Colonic mucosa (tissue), 4 donors: ENCODE results near the gene ZBTB17. TPM values are rescaled to one million over a fixed set of nuclear protein-coding genes. Genes with fewer than 3 reads are reported as not detected.
"Not testable (repeated sequence)": the region's sequence is repeated elsewhere in the genome, so short reads cannot be mapped to it uniquely, and the experiment has no call there.

ENCODE experiments used
- DNase-seq: peaks from one replicate; pipeline ENCODE4 v3.0.0-alpha.2; 2020
- H3K27ac ChIP-seq: fragments of 200-600 bp; one replicate; pipeline ENCODE4 v1.8.0; 2021
- H3K27me3 ChIP-seq: fragments of 200-600 bp; one replicate; pipeline ENCODE4 v1.8.0; 2021
- H3K36me3 ChIP-seq: fragments of 200-600 bp; one replicate; pipeline ENCODE4 v1.8.0; 2021
- H3K4me1 ChIP-seq: fragments of 200-600 bp; one replicate; pipeline ENCODE4 v1.8.0; 2021; ENCODE audit warnings: mild to moderate bottlenecking
- H3K4me3 ChIP-seq: fragments of 200-600 bp; one replicate; pipeline ENCODE4 v1.8.0; 2021
- H3K9ac ChIP-seq, 2 donors: one replicate each; pipeline ENCODE4 v1.7.0; 2013; ENCODE audit warnings: control low read depth in 2 of 2, low read depth in 2 of 2, low read length in 2 of 2
- H3K9me3 ChIP-seq: fragments of 200-600 bp; one replicate; pipeline ENCODE4 v1.8.0; 2021
- intact Hi-C: fragments of 100-400 bp; cut with DNase I; formaldehyde crosslinking; loops from one replicate; pipeline ENCODE4 v1.14.1; 2022
- total RNA-seq, 2 donors: library from RNA; stranded (reverse); fragmentation: NEBNext Ultra II Directional in 1 of 2; extraction: Animal tissue kit (Norgen Biotek cat#: 25700) in 1 of 2; gene quantifications; one replicate each; pipeline ENCODE4 v1.2.1, GENCODE V29; 2021
- TF ChIP-seq, protein P1 (sequence below): fragments of 200-600 bp; IDR thresholded peaks from one replicate; pipeline ENCODE4 v1.8.0; 2022; ENCODE audit warnings: antibody characterized with exemption, mild to moderate bottlenecking
- donor health status: healthy.
- donor health status: DM: no; HTN: no; CAD: no.
- donor health status: DM: no; HTN: no; CAD: no.

Gene ZBTB17
- total RNA-seq, 2 donors from 2014 or later, result 24.9 to 36.3 TPM

DNA sequence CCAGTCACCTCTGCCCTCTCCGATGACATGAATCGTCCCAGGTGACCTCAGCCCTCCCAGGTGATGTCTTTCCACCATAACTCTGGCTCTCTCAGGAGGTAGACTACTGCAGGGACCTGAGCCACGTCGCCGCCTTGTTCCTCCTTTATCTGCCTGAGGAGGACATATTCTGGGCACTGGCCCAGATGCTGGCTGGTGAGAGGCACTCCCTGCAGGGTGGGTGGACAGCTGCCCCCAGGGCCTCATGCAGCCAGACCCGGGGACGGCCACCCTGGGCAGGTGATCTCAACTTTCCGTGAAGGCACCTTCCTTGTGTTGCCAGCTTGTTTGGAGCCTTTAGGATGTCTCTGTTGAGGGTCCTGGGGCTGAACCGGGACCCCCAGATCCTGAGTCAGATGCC, 13.9 kb upstream of the ZBTB17 start:
- no peak for DNase-seq
- intact Hi-C loops, result loop anchor here (5.0 kb wide), 1 partner anchor 172 kb away; no protein-coding TSS in a partner anchor
- TF ChIP-seq, protein P1, sequence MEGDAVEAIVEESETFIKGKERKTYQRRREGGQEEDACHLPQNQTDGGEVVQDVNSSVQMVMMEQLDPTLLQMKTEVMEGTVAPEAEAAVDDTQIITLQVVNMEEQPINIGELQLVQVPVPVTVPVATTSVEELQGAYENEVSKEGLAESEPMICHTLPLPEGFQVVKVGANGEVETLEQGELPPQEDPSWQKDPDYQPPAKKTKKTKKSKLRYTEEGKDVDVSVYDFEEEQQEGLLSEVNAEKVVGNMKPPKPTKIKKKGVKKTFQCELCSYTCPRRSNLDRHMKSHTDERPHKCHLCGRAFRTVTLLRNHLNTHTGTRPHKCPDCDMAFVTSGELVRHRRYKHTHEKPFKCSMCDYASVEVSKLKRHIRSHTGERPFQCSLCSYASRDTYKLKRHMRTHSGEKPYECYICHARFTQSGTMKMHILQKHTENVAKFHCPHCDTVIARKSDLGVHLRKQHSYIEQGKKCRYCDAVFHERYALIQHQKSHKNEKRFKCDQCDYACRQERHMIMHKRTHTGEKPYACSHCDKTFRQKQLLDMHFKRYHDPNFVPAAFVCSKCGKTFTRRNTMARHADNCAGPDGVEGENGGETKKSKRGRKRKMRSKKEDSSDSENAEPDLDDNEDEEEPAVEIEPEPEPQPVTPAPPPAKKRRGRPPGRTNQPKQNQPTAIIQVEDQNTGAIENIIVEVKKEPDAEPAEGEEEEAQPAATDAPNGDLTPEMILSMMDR, result no peak
- H3K27ac ChIP-seq, result no peak overlapping the region
- H3K9ac ChIP-seq, result no peak overlapping the region
- no peak overlapping the region for H3K4me3 ChIP-seq
- H3K4me1 ChIP-seq, result no peaks in the 10 kb centered on the region
- H3K27me3 ChIP-seq, result no peaks in the 10 kb centered on the region
- H3K9me3 ChIP-seq, result no peaks in the 10 kb centered on the region
- no peaks in the 10 kb centered on the region for H3K36me3 ChIP-seq

DNA sequence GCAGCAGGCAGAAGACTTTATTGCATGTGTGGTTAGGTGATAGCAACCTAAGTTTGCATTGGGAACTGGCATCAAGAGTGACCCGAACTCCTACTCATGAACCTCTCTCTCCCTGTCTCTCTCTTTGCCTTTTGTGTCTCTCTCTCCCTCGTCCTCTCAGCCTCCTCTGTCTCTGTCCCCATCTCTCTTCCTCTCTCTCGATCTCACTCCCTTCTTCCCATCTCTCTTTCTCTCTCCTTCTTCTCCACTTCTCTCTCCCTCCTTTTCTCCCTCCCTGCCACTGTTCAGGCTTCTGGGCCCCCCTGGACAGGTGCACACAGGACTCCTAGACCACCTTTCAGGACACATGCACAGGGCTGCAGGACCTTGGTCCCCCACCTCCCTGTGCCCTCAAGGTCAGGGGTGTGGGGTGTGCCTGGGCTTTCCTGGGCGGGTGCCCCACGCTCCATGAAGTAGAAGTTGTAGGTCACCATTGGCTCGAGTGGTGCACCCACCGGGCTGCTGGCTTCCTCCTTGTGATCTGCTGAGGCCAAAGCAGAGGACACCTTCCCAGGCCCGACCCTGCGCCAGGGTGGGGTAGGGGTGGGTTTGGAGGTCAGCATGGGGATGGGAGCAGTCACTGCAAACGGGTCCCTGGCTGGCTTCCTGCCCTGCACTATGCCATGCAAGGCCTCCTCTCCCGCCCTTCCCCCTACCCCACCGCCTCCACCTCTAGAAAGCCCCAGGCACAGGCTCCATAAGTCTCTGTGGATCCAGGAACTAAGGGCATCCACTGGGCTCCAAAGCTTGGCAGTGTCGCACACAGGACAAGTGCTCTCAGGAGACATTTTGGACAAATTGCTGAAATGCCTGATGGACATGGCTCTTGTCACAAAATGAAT, 13.2 kb upstream of the ZBTB17 start:
- TF ChIP-seq, protein P1, result no peak
- H3K4me3 ChIP-seq, result no peak overlapping the region
- H3K9me3 ChIP-seq, result no peaks in the 10 kb centered on the region
- no peak overlapping the region for H3K9ac ChIP-seq
- H3K27ac ChIP-seq, result no peak overlapping the region
- H3K36me3 ChIP-seq, result no peaks in the 10 kb centered on the region
- H3K27me3 ChIP-seq, result no peaks in the 10 kb centered on the region
- H3K4me1 ChIP-seq, result no peaks in the 10 kb centered on the region
- no peak for DNase-seq
- intact Hi-C loops, result no loop called here

DNA sequence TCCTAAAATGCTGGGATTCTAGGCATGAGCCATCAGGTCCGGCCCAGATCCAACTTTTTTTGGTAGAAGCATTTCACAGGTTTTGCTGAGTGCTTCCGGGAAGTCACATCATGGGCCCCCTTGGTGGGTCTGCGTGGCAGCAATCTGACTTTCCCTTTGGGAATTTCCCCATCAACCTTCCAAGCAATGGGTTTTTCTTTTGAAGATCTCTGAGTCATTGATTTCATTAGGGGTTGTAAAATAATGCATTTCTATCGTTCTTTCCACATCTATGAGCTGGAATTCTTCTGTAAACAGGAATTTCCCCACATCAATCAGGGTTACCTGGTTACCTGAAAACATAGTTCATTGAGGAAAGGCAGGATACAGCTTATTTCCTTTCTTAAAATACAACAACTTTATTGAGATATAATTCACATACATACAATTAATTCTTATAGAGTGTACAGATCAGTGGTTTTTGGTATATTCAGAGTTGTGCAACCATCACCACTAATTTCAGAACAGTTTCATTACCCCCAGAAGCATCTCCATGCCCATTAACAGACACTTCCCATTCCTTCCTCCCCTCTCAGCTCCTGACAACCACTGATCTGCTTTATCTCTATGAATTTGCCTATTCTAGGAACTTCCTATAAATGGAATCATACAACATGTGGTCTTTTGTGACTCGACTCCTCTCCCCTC, 9.9 kb upstream of the ZBTB17 start:
- TF ChIP-seq, protein P1, result no peak
- Histone ChIP-seq H3K9me3 (no peaks in the 10 kb centered on the region), H3K36me3 (no peaks in the 10 kb centered on the region), H3K4me1 (no peaks in the 10 kb centered on the region), H3K9ac (no peak overlapping the region), H3K27ac (no peak overlapping the region), H3K4me3 (no peak overlapping the region), H3K27me3 (no peaks in the 10 kb centered on the region)
- no peak for DNase-seq
- intact Hi-C loops, result no loop called here

DNA sequence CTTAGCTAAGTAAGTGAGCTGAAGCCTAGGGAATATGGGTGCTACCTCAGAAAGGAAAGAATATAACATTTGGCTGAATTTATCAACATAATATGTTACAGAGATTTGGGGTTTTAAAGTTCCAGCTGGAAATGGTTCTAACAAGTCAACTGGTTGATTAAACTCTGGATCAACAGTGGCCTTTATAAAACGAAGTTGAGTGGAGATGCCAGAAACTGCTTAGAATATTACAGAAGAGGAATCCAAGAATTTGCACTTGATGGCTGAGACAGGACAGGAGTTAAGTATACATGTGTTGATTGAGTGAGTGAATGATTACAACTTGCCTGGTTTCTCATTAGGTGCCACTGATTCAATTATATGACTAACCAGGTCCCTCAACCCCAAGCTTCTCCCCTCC, 7.4 kb upstream of the ZBTB17 start:
- Histone ChIP-seq H3K27me3 (no peaks in the 10 kb centered on the region), H3K27ac (no peak overlapping the region), H3K36me3 (no peaks in the 10 kb centered on the region), H3K9me3 (no peaks in the 10 kb centered on the region), H3K9ac (no peak overlapping the region), H3K4me3 (no peak overlapping the region), H3K4me1 (no peaks in the 10 kb centered on the region)
- DNase-seq, result no peak
- TF ChIP-seq, protein P1, result no peak
- intact Hi-C loops, result no loop called here

DNA sequence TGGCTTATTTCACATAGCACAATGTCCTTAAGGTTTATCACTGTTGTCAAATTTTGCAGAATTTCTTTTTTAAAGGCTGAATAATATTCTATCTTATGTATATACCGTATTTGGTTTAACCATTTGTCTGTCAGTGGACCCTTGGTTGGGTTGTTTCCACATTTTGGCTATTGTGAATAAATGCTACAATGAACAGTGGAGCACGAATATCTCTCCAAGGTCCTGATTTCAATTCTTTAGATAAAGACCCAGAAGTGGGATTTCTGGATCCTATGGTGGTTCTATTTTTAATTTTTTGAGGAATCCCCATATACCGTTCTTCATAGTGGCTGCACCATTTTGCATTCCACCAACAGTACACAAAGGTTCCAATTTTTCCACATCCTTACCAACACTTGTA, 5.8 kb upstream of the ZBTB17 start:
- no peaks in the 10 kb centered on the region for H3K9me3 ChIP-seq

DNA sequence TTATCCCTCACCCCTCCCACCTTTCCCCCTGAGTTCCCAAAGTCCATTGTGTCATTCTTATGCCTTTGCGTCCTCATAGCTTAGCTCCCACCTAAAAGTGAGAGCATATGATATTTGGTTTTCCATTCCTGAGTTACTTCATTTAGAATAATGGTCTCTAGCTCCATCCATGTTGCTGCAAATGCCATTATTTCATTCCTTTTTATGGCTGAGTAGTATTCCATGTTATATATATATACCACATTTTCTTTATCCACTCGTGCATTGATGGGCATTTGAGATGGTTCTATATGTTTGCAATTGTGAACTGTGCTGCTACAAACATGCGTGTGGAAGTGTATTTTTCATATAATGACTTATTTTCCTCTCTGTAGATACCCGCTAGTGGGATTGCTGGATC, 2.0 kb upstream of the ZBTB17 start:
- H3K4me1 ChIP-seq, H3K27ac ChIP-seq, H3K9me3 ChIP-seq, H3K27me3 ChIP-seq, DNase-seq, H3K9ac ChIP-seq, H3K4me3 ChIP-seq, intact Hi-C loops, H3K36me3 ChIP-seq: not testable (repeated sequence)

More for the DNA sequence above, 5.8 kb upstream of the ZBTB17 start:
- intact Hi-C loops, result no loop called here
- no peaks in the 10 kb centered on the region for H3K27me3 ChIP-seq
- no peak overlapping the region for H3K9ac ChIP-seq
- H3K36me3 ChIP-seq, result no peaks in the 10 kb centered on the region
- H3K4me3 ChIP-seq, result no peak overlapping the region
- no peak overlapping the region for H3K27ac ChIP-seq
- no peaks in the 10 kb centered on the region for H3K4me1 ChIP-seq
- TF ChIP-seq, protein P1, result no peak
- no peak for DNase-seq
